Measurements from ENCODE around the gene WEE2. TPM values are rescaled to one million over a fixed set of nuclear protein-coding genes. Genes with fewer than 3 reads are reported as not detected.

WEE2 gene
- total RNA-seq, 1 donor from 2014 or later: not detected

- Histone ChIP-seq H3K9ac (ENCODE audit: low read depth in 1 of 3, low read length in 3 of 3) (peak overlapping the region; percentile 0 to 68 (median 55)), H3K4me3 (ENCODE audit: low read length in 3 of 3) (peak overlapping the region; percentile 50 to 69 (median 60)), H3K27ac (ENCODE audit: low read depth, low read length) (peak overlapping the region; percentile 29), H3K27me3 (ENCODE audit: control insufficient read depth in 3 of 3, insufficient read depth in 3 of 3, low read length in 3 of 3) (no peaks in the 10 kb centered on the region), H3K4me1 (ENCODE audit: control insufficient read depth in 3 of 3, insufficient read depth in 3 of 3, low read length in 3 of 3) (peaks cover 3 to 36% (median 19%) of the 10 kb centered on the region in 3 donors), H3K36me3 (ENCODE audit: control insufficient read depth in 3 of 3, insufficient read depth in 3 of 3, low read length in 3 of 3) (no peaks in the 10 kb centered on the region), H3K9me3 (ENCODE audit: control insufficient read depth in 3 of 3, low read length in 3 of 3) (no peaks in the 10 kb centered on the region)
These were observed 7.8 kb upstream of the WEE2 start for GRCh38 chr7:141700296-141700847.

GRCh38 chr7:141700848-141701371 lies 7.2 kb upstream of the WEE2 start:
- no peaks in the 10 kb centered on the region for H3K36me3 ChIP-seq (ENCODE audit: control insufficient read depth in 3 of 3, insufficient read depth in 3 of 3, low read length in 3 of 3)
- no peaks in the 10 kb centered on the region for H3K9me3 ChIP-seq (ENCODE audit: control insufficient read depth in 3 of 3, low read length in 3 of 3)
- H3K4me3 ChIP-seq (ENCODE audit: low read length in 3 of 3): peak overlapping the region; percentile 50 to 69 (median 60)
- no peaks in the 10 kb centered on the region for H3K27me3 ChIP-seq (ENCODE audit: control insufficient read depth in 3 of 3, insufficient read depth in 3 of 3, low read length in 3 of 3)
- H3K27ac ChIP-seq (ENCODE audit: low read depth, low read length): peak overlapping the region; percentile 29
- H3K9ac ChIP-seq (ENCODE audit: low read depth in 1 of 3, low read length in 3 of 3): peak overlapping the region; percentile 0 to 68 (median 55)
- H3K4me1 ChIP-seq (ENCODE audit: control insufficient read depth in 3 of 3, insufficient read depth in 3 of 3, low read length in 3 of 3): peaks cover 3 to 35% (median 18%) of the 10 kb centered on the region in 3 donors

DNA sequence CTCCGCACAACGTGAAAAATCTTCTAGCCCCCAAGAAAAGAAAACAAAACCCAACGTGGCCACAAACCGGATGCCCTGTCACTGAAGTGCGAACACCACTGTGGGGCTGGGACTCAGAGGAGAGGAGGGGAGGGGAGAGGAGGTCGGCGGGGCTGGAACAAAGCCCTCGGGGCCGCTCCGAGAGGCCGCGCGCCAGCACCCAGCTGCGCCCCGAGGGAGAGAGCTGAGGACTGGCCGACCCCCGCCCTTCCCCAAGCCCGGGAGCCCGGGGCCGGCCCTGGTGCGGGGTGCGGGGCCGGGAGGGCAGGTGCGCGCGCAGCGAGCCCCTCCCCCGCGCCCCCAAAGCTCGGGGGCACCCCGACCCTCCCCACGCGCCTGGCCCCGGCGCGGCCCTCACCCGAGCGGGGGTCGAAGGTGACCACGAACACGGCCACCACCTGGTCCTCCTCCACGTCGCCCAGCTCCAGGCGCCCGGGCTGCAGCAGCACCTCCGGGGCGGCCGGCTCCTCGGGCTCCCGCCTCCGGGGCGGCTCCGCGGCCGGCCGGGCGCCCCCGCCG lies 6.6 kb upstream of the WEE2 start:
- no peaks in the 10 kb centered on the region for H3K27me3 ChIP-seq (ENCODE audit: control insufficient read depth in 3 of 3, insufficient read depth in 3 of 3, low read length in 3 of 3)
- H3K4me3 ChIP-seq (ENCODE audit: low read length in 3 of 3): peak overlapping the region; percentile 53 to 87 (median 68)
- no peaks in the 10 kb centered on the region for H3K9me3 ChIP-seq (ENCODE audit: control insufficient read depth in 3 of 3, low read length in 3 of 3)
- peak overlapping the region; percentile 36 to 73 (median 52) for H3K9ac ChIP-seq (ENCODE audit: low read depth in 1 of 3, low read length in 3 of 3)
- peak overlapping the region; percentile 49 for H3K27ac ChIP-seq (ENCODE audit: low read depth, low read length)
- H3K36me3 ChIP-seq (ENCODE audit: control insufficient read depth in 3 of 3, insufficient read depth in 3 of 3, low read length in 3 of 3): no peaks in the 10 kb centered on the region
- H3K4me1 ChIP-seq (ENCODE audit: control insufficient read depth in 3 of 3, insufficient read depth in 3 of 3, low read length in 3 of 3): peaks cover 3 to 32% (median 15%) of the 10 kb centered on the region in 3 donors

- Histone ChIP-seq H3K4me1 (ENCODE audit: control insufficient read depth in 3 of 3, insufficient read depth in 3 of 3, low read length in 3 of 3) (peaks cover 3 to 28% (median 15%) of the 10 kb centered on the region in 3 donors), H3K27ac (ENCODE audit: low read depth, low read length) (peak within 1 kb of the TSS; percentile 49), H3K9me3 (ENCODE audit: control insufficient read depth in 3 of 3, low read length in 3 of 3) (no peaks in the 10 kb centered on the region), H3K36me3 (ENCODE audit: control insufficient read depth in 3 of 3, insufficient read depth in 3 of 3, low read length in 3 of 3) (no peaks in the 10 kb centered on the region), H3K4me3 (ENCODE audit: low read length in 3 of 3) (peak within 1 kb of the TSS; percentile 79 to 87 (median 82)), H3K9ac (ENCODE audit: low read depth in 1 of 3, low read length in 3 of 3) (peak within 1 kb of the TSS; percentile 59 to 85 (median 82)), H3K27me3 (ENCODE audit: control insufficient read depth in 3 of 3, insufficient read depth in 3 of 3, low read length in 3 of 3) (no peaks in the 10 kb centered on the region)
These were observed 6.0 kb upstream of the WEE2 start, which contains the start of gene DENND11 for GRCh38 chr7:141702047-141702567. DENND11 (minus strand) TSS chr7:141702166; CDS start chr7:141702153, 13 bp downstream.

DNA sequence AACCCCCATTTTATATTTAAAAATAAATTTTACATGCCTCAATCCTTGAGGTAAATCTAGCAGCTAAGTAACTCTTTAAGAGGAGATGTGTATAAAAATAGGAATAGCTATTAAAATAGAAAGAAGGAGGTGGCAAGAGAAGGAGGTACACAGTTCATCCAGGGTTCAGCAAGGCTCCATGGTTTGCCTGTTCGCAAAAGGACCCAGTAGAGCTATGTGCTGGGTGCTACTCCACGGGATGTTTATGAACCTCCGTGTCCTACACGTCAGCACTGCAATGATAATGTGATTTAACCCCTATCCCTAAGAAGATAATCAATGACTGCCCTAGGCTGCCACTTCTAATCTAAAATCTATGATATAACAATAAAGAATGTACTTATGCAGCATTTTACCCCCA lies 5.3 kb upstream of the WEE2 start:
- H3K4me3 ChIP-seq (ENCODE audit: low read length in 3 of 3): peak overlapping the region in 1 of 3 donors; percentile 87
- H3K27ac ChIP-seq (ENCODE audit: low read depth, low read length): no peak overlapping the region

DNA sequence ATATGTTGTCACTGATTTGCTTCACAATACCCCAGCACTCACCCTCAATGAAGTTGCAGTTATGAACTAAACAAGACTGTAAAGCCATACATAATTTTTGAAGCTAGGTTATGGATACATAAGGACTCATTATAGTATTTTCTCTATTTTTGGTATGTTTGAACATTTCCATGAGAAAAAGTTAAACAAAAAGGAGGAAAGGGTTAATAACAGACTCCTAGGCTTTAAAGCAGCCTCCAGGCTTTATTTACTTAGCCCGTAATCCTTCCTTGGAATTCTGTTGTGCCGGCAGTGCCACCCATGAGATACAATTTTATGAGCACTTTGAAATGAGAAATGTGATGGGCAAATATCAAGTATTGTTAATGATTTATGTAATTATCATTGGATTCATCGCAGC lies 4.0 kb upstream of the WEE2 start:
- Histone ChIP-seq H3K27ac (ENCODE audit: low read depth, low read length) (no peak overlapping the region), H3K4me1 (ENCODE audit: control insufficient read depth in 3 of 3, insufficient read depth in 3 of 3, low read length in 3 of 3) (peaks cover 3 to 21% (median 9%) of the 10 kb centered on the region in 3 donors), H3K27me3 (ENCODE audit: control insufficient read depth in 3 of 3, insufficient read depth in 3 of 3, low read length in 3 of 3) (no peaks in the 10 kb centered on the region), H3K9ac (ENCODE audit: low read depth in 1 of 3, low read length in 3 of 3) (no peak overlapping the region), H3K36me3 (ENCODE audit: control insufficient read depth in 3 of 3, insufficient read depth in 3 of 3, low read length in 3 of 3) (no peaks in the 10 kb centered on the region), H3K9me3 (ENCODE audit: control insufficient read depth in 3 of 3, low read length in 3 of 3) (no peaks in the 10 kb centered on the region), H3K4me3 (ENCODE audit: low read length in 3 of 3) (no peak overlapping the region)

More for the DNA sequence above, 5.3 kb upstream of the WEE2 start:
- peaks cover 3 to 21% (median 9%) of the 10 kb centered on the region in 3 donors for H3K4me1 ChIP-seq (ENCODE audit: control insufficient read depth in 3 of 3, insufficient read depth in 3 of 3, low read length in 3 of 3)
- peak overlapping the region in 2 of 3 donors; percentile 82 to 85 for H3K9ac ChIP-seq (ENCODE audit: low read depth in 1 of 3, low read length in 3 of 3)
- no peaks in the 10 kb centered on the region for H3K27me3 ChIP-seq (ENCODE audit: control insufficient read depth in 3 of 3, insufficient read depth in 3 of 3, low read length in 3 of 3)
- H3K36me3 ChIP-seq (ENCODE audit: control insufficient read depth in 3 of 3, insufficient read depth in 3 of 3, low read length in 3 of 3): no peaks in the 10 kb centered on the region
- no peaks in the 10 kb centered on the region for H3K9me3 ChIP-seq (ENCODE audit: control insufficient read depth in 3 of 3, low read length in 3 of 3)

DNA sequence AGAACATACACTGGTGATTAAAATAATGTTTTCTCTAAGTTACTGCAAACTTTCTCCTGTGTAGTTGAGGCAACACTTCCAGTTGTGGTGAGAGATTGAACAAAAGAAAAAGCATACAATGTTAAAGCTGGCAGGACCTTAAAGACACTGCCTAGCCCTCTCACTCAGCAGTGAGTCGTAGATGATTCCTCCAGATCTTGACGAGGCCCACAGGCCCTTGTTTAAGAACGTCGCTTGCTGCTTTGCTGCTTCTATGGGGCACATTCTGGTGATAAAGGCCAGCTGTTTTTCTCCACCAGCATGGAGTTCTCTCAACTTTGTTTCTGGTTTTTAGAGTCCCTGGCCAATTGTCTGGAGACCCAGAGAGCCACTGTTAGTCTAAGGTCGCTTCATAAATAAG lies 3.4 kb upstream of the WEE2 start:
- H3K4me1 ChIP-seq (ENCODE audit: control insufficient read depth in 3 of 3, insufficient read depth in 3 of 3, low read length in 3 of 3): peaks cover 3 to 24% (median 12%) of the 10 kb centered on the region in 3 donors
- no peaks in the 10 kb centered on the region for H3K9me3 ChIP-seq (ENCODE audit: control insufficient read depth in 3 of 3, low read length in 3 of 3)
- no peaks in the 10 kb centered on the region for H3K36me3 ChIP-seq (ENCODE audit: control insufficient read depth in 3 of 3, insufficient read depth in 3 of 3, low read length in 3 of 3)
- no peak overlapping the region for H3K4me3 ChIP-seq (ENCODE audit: low read length in 3 of 3)
- H3K9ac ChIP-seq (ENCODE audit: low read depth in 1 of 3, low read length in 3 of 3): no peak overlapping the region
- H3K27me3 ChIP-seq (ENCODE audit: control insufficient read depth in 3 of 3, insufficient read depth in 3 of 3, low read length in 3 of 3): no peaks in the 10 kb centered on the region
- H3K27ac ChIP-seq (ENCODE audit: low read depth, low read length): no peak overlapping the region

GRCh38 chr7:141706239-141707064 lies 1.7 kb upstream of the WEE2 start:
- Histone ChIP-seq H3K27ac (ENCODE audit: low read depth, low read length) (no peak overlapping the region), H3K27me3 (ENCODE audit: control insufficient read depth in 3 of 3, insufficient read depth in 3 of 3, low read length in 3 of 3) (no peaks in the 10 kb centered on the region), H3K4me3 (ENCODE audit: low read length in 3 of 3) (no peak overlapping the region), H3K9ac (ENCODE audit: low read depth in 1 of 3, low read length in 3 of 3) (no peak overlapping the region), H3K36me3 (ENCODE audit: control insufficient read depth in 3 of 3, insufficient read depth in 3 of 3, low read length in 3 of 3) (no peaks in the 10 kb centered on the region), H3K4me1 (ENCODE audit: control insufficient read depth in 3 of 3, insufficient read depth in 3 of 3, low read length in 3 of 3) (peaks cover 3 to 18% (median 9%) of the 10 kb centered on the region in 3 donors), H3K9me3 (ENCODE audit: control insufficient read depth in 3 of 3, low read length in 3 of 3) (no peaks in the 10 kb centered on the region)

DNA sequence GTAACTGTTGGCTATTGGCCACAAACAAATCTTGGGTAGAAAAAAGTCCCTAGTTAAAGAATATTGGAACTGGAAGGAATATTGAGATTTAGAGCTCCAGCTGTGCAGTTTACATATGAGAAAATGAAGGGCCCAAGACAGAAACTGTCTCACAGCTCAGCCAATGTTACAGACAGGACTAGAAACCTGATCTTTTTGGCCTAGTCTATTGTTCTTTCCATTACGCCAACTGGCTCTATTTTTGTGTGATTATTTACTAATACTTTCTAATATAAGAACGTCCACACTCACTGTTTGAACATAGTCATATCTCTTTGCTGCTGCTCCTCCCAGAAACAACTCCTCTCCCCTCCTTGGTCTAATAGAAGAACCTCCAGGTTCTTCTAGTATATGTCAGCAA lies 1.2 kb downstream of the WEE2 start:
- Histone ChIP-seq H3K27me3 (ENCODE audit: control insufficient read depth in 3 of 3, insufficient read depth in 3 of 3, low read length in 3 of 3) (no peaks in the 10 kb centered on the region), H3K4me3 (ENCODE audit: low read length in 3 of 3) (no peak overlapping the region), H3K9ac (ENCODE audit: low read depth in 1 of 3, low read length in 3 of 3) (no peak overlapping the region), H3K36me3 (ENCODE audit: control insufficient read depth in 3 of 3, insufficient read depth in 3 of 3, low read length in 3 of 3) (no peaks in the 10 kb centered on the region), H3K4me1 (ENCODE audit: control insufficient read depth in 3 of 3, insufficient read depth in 3 of 3, low read length in 3 of 3) (peaks cover 0 to 6% (median 5%) of the 10 kb centered on the region in 3 donors), H3K9me3 (ENCODE audit: control insufficient read depth in 3 of 3, low read length in 3 of 3) (no peaks in the 10 kb centered on the region), H3K27ac (ENCODE audit: low read depth, low read length) (no peak overlapping the region)

All from skeletal muscle tissue (tissue), 4 donors.